ENCODE results near the gene CDH4. TPM values are rescaled to one million over a fixed set of nuclear protein-coding genes. Genes with fewer than 3 reads are reported as not detected.

Gene CDH4
- total RNA-seq, 1 donor from 2014 or later = 39.7 TPM

- Histone ChIP-seq H3K4me3 (ENCODE audit: low read depth, low read length) (no peak overlapping the region), H3K36me3 (ENCODE audit: control insufficient read depth, insufficient read depth, low read length) (no peaks in the 10 kb centered on the region), H3K27me3 (ENCODE audit: control insufficient read depth, insufficient read depth, low read length) (no peaks in the 10 kb centered on the region)
- no peak for TF ChIP-seq CTCF (IDR thresholded peaks at IDR 0.05; ENCODE audit: insufficient read depth, low read length, poor library complexity, severe bottlenecking)
- DNase-seq (ENCODE audit: low read depth) = no peak
These were observed 577.5 kb downstream of the CDH4 start for GRCh38 chr20:61829526-61829925.

GRCh38 chr20:61830241-61830930, 578.3 kb downstream of the CDH4 start:
- no peak for DNase-seq (ENCODE audit: low read depth)
- TF ChIP-seq CTCF (IDR thresholded peaks at IDR 0.05; ENCODE audit: insufficient read depth, low read length, poor library complexity, severe bottlenecking) = no peak
- Histone ChIP-seq H3K27me3 (ENCODE audit: control insufficient read depth, insufficient read depth, low read length) (no peaks in the 10 kb centered on the region), H3K4me3 (ENCODE audit: low read depth, low read length) (no peak overlapping the region), H3K36me3 (ENCODE audit: control insufficient read depth, insufficient read depth, low read length) (no peaks in the 10 kb centered on the region)

- TF ChIP-seq CTCF (IDR thresholded peaks at IDR 0.05; ENCODE audit: insufficient read depth, low read length, poor library complexity, severe bottlenecking) = no peak
- H3K4me3 ChIP-seq (ENCODE audit: low read depth, low read length) = no peak overlapping the region
- H3K36me3 ChIP-seq (ENCODE audit: control insufficient read depth, insufficient read depth, low read length) = no peaks in the 10 kb centered on the region
- no peak for DNase-seq (ENCODE audit: low read depth)
- no peaks in the 10 kb centered on the region for H3K27me3 ChIP-seq (ENCODE audit: control insufficient read depth, insufficient read depth, low read length)
These were observed 578.9 kb downstream of the CDH4 start for GRCh38 chr20:61830991-61831390.

GRCh38 chr20:61832181-61832580, 580.1 kb downstream of the CDH4 start:
- no peak for DNase-seq (ENCODE audit: low read depth)
- Histone ChIP-seq H3K36me3 (ENCODE audit: control insufficient read depth, insufficient read depth, low read length) (no peaks in the 10 kb centered on the region), H3K4me3 (ENCODE audit: low read depth, low read length) (no peak overlapping the region), H3K27me3 (ENCODE audit: control insufficient read depth, insufficient read depth, low read length) (no peaks in the 10 kb centered on the region)
- no peak for TF ChIP-seq CTCF (IDR thresholded peaks at IDR 0.05; ENCODE audit: insufficient read depth, low read length, poor library complexity, severe bottlenecking)

- TF ChIP-seq CTCF (IDR thresholded peaks at IDR 0.05; ENCODE audit: insufficient read depth, low read length, poor library complexity, severe bottlenecking) = no peak
- Histone ChIP-seq H3K36me3 (ENCODE audit: control insufficient read depth, insufficient read depth, low read length) (no peaks in the 10 kb centered on the region), H3K4me3 (ENCODE audit: low read depth, low read length) (no peak overlapping the region), H3K27me3 (ENCODE audit: control insufficient read depth, insufficient read depth, low read length) (no peaks in the 10 kb centered on the region)
- no peak for DNase-seq (ENCODE audit: low read depth)
These were observed 581.9 kb downstream of the CDH4 start for GRCh38 chr20:61833807-61834610.
